T-helper 9 cell (primary cell): ENCODE data around the gene MCCD1.

ENCODE experiments used
- DNase-seq: peaks from one replicate; pipeline ENCODE4 v3.0.0-alpha.2; 2020

Gene MCCD1

GRCh38 chr6:31513456-31514165 is 15.2 kb upstream of the MCCD1 start:
- no peak for DNase-seq

- DNase-seq, result no peak
Measured at GRCh38 chr6:31521835-31522234, 6.9 kb upstream of the MCCD1 start.

GRCh38 chr6:31525553-31525931 is 3.2 kb upstream of the MCCD1 start:
- DNase-seq, result no peak

GRCh38 chr6:31525932-31526591 is 2.7 kb upstream of the MCCD1 start:
- DNase-seq, result no peak

GRCh38 chr6:31528307-31528777 is 420 bp upstream of the MCCD1 start:
- no peak for DNase-seq

- DNase-seq, result no peak
Measured at GRCh38 chr6:31529329-31530150, 778 bp downstream of the MCCD1 start.

- DNase-seq, result no peak
Measured at GRCh38 chr6:31530659-31531058, 1.9 kb downstream of the MCCD1 start.

- no peak for DNase-seq
Measured at GRCh38 chr6:31531162-31531561, 2.4 kb downstream of the MCCD1 start.

- DNase-seq, result no peak
Measured at GRCh38 chr6:31531771-31532643, 3.2 kb downstream of the MCCD1 start.

- DNase-seq, result no peak
Measured at GRCh38 chr6:31532644-31533454, 4.1 kb downstream of the MCCD1 start.

GRCh38 chr6:31533455-31533841 is 4.7 kb downstream of the MCCD1 start:
- no peak for DNase-seq

- DNase-seq, result no peak
Measured at GRCh38 chr6:31534011-31534410, 5.2 kb downstream of the MCCD1 start.

GRCh38 chr6:31534521-31535040 is 5.8 kb downstream of the MCCD1 start:
- no peak for DNase-seq

GRCh38 chr6:31535538-31536324 is 7.0 kb downstream of the MCCD1 start:
- no peak for DNase-seq

- no peak for DNase-seq
Measured at GRCh38 chr6:31538805-31539400, 10.1 kb downstream of the MCCD1 start.

GRCh38 chr6:31540640-31541039 is 11.9 kb downstream of the MCCD1 start:
- DNase-seq, result no peak

- DNase-seq, result peak; percentile 68
Measured at GRCh38 chr6:31541059-31541657, 12.4 kb downstream of the MCCD1 start.

- DNase-seq, result peak; percentile 89
Measured at GRCh38 chr6:31541658-31542521, 13.1 kb downstream of the MCCD1 start, which contains the start of gene DDX39B. DDX39B (minus strand) TSS chr6:31542003; CDS start chr6:31540532, 1,471 bp downstream.

- DNase-seq, result no peak
Measured at GRCh38 chr6:31543639-31544038, 14.9 kb downstream of the MCCD1 start.
